Measurements from ENCODE around the gene PRR35. TPM values are rescaled to one million over a fixed set of nuclear protein-coding genes. Genes with fewer than 3 reads are reported as not detected.

The PRR35 gene
- total and polyA plus RNA-seq, 2 of the 4 experiments (the other 2 are of a cell fraction) = not detected

DNA sequence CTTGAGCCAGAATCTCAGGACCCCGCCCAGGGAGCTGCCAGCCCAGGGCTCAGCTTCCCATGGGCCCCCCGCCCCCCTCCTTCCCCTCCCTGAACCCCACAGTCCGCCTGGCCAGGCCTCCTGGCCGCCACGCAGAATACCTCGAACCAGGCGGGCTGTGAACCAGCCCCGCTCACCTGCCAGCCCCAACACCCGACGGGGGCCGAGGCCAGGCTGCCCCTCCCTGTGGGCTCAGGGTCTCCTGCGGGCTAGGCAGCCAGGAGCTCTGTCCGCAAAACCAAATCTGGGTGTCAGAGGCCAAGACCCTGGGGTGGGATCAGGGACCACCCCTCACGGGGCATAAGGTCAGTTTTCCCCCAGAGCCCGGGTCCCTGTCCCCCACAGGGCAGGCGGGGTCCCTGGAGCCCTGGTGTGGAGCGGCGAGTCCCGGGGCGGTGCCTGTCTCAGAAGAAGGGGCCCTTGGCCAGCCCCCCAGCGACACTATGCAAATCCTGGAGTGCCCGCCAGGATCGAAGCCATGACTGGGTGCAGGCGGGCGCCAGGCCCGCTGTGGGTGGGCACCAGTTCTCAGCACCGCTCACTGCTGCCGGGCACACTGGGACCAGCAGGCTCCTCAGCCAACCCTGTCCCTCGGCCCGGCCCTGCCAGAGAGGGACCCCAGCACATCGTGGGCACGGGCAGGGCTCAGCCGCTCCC is 6.4 kb upstream of the PRR35 start:
- H3K18ac ChIP-seq (ENCODE audit: low read depth, low read length) = no peak overlapping the region
- no peak overlapping the region for H4K5ac ChIP-seq (ENCODE audit: low read depth, low read length)
- H3K56ac ChIP-seq (ENCODE audit: extremely low read depth, insufficient read depth, low read length) = no peak overlapping the region
- ChIA-PET CTCF (no interaction called here), POLR2A (ENCODE audit: unreplicated experiment) (no interaction called here)
- peaks cover 11% of the 10 kb centered on the region; the same call in 1 of the 2 replicates for H3K27me3 ChIP-seq (ENCODE audit: control insufficient read depth, insufficient read depth, low read length)
- H2BK15ac ChIP-seq (ENCODE audit: low read depth, low read length) = no peak overlapping the region
- DNase-seq (no peak), ATAC-seq (ENCODE audit: low read depth) (no peak)
- H2BK5ac ChIP-seq (ENCODE audit: low read depth, low read length, poor library complexity, severe bottlenecking) = no peak overlapping the region
- no peak overlapping the region for H3K27ac ChIP-seq (ENCODE audit: insufficient read depth, low read length)
- no peak for TF ChIP-seq FOS (IDR thresholded peaks at IDR 0.05; ENCODE audit: low read depth, low read length)
- no peak for TF ChIP-seq POLR2A (IDR thresholded peaks at IDR 0.05; ENCODE audit: low read depth, low read length)
- TF ChIP-seq MAFK (IDR thresholded peaks at IDR 0.05; ENCODE audit: low read depth, low read length) = no peak
- no peak for TF ChIP-seq NFE2L2 (IDR thresholded peaks at IDR 0.05; ENCODE audit: low read depth, low read length)
- no peak for TF ChIP-seq SMC3 (IDR thresholded peaks at IDR 0.05; ENCODE audit: low read depth, low read length)
- no peak for TF ChIP-seq BHLHE40 (IDR thresholded peaks at IDR 0.05; ENCODE audit: low read depth, low read length)
- no peak for TF ChIP-seq RCOR1 (IDR thresholded peaks at IDR 0.05; ENCODE audit: insufficient replicate concordance, low read length)
- TF ChIP-seq CEBPB (IDR thresholded peaks at IDR 0.05; ENCODE audit: low read depth, low read length) = no peak
- TF ChIP-seq RFX5 (IDR thresholded peaks at IDR 0.05; ENCODE audit: low read depth, low read length) = no peak
- no peak overlapping the region for H3K4ac ChIP-seq (ENCODE audit: low read depth, low read length)
- peaks cover 9% of the 10 kb centered on the region; the same call in 1 of the 2 replicates for H4K20me1 ChIP-seq (ENCODE audit: insufficient read depth, low read length)
- H2AFZ ChIP-seq (replicated peaks; ENCODE audit: low read length, poor library complexity) = no peak overlapping the region
- no peaks in the 10 kb centered on the region for H3K9me1 ChIP-seq (ENCODE audit: insufficient read depth, low read length)
- H3K9me3 ChIP-seq (ENCODE audit: control insufficient read depth, insufficient read depth, low read length) = no peaks in the 10 kb centered on the region
- no peak overlapping the region for H4K8ac ChIP-seq (ENCODE audit: low read depth in 2 of 2, low read length in 2 of 2)
- H3K23ac ChIP-seq (ENCODE audit: low read depth, low read length) = no peak overlapping the region
- H3K79me1 ChIP-seq (ENCODE audit: low read depth in 1 of 2, low read length in 2 of 2) = peaks cover 0 to under 1% of the 10 kb centered on the region in 2 experiments; a peak in 1 of 4 replicates
- TSS peak; percentile 72 for BruUV-seq (replicated peaks)
- no peak overlapping the region for H4K91ac ChIP-seq (ENCODE audit: insufficient read depth, low read depth, low read length)
- H3K4me1 ChIP-seq (ENCODE audit: control insufficient read depth, insufficient read depth, low read length) = 0 out of 2 replicates have a peak, but pooled peaks cover 3% of the 10 kb centered on the region
- H2AK9ac ChIP-seq (replicated peaks; ENCODE audit: low read depth, low read length, poor library complexity) = no peak overlapping the region
- H3K9ac ChIP-seq (ENCODE audit: low read depth, low read length) = no peak overlapping the region
- H2BK120ac ChIP-seq (ENCODE audit: low read depth, low read length) = no peak overlapping the region
- intact Hi-C loops (cut with micrococcal nuclease) = no loop called here
- dilution Hi-C loops (cut with HindIII; ENCODE audit: low sequenced_read_pairs, unreplicated experiment) = no loop called here
- in situ Hi-C loops (cut with MboI; ENCODE audit: low sequenced_read_pairs) = no loop called here
- no peak overlapping the region for H3K14ac ChIP-seq (replicated peaks; ENCODE audit: low read depth, low read length)
- no peak overlapping the region for H2BK20ac ChIP-seq (ENCODE audit: low read depth, low read length)
- H2AK5ac ChIP-seq (ENCODE audit: low read depth, low read length) = no peak overlapping the region
- H3K4me3 ChIP-seq (ENCODE audit: insufficient read depth, low read depth, low read length) = no peak overlapping the region
- 92% methylated on average over 21 of the region's 33 CpGs; no CpG with 5 or more reads in 1 of the 2 experiments for WGBS, 2 experiments (ENCODE audit: extremely low coverage in 2 of 2, insufficient read length in 1 of 2)
- H3K36me3 ChIP-seq (ENCODE audit: control insufficient read depth, insufficient read depth, low read length) = peaks cover 20% of the 10 kb centered on the region
- H3K4me2 ChIP-seq (ENCODE audit: low read depth, low read length) = no peak overlapping the region
